MM.1S (cell line): ENCODE measurements around the gene RPS15A.

Source experiments
- EZH2phosphoT487 ChIP-seq: fragments of 300-600 bp; sonication (generic); IDR thresholded peaks from 2 replicates; pipeline ENCODE4 v1.6.1; 2018; ENCODE audit warnings: antibody characterized with exemption, low read length
- TF ChIP-seq, protein P1 (sequence below): fragments of 300-600 bp; sonication (generic); IDR thresholded peaks from 2 replicates; pipeline ENCODE4 v1.5.1; 2016; ENCODE audit warnings: antibody characterized with exemption, low read length, mixed read lengths

DNA sequence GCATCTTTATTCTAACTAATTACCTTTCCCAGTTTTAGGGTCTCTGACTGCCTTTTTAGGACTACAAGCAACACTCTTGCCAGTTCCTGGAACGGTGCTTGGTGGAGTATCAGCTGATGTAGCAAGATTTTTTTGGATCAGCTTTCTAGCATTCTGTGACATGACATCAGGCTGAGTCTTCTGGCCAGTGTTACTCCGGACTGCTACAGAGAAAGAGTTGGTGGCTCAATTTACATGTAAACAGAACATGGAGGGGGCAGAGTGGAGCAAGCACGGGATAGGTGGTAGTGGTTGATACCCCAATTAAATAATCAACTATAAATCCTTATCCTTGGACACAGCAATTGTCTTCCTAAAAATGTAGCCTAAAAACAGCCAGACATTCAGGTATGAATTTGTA is 21.8 kb upstream of the RPS15A start:
- TF ChIP-seq, protein P1, sequence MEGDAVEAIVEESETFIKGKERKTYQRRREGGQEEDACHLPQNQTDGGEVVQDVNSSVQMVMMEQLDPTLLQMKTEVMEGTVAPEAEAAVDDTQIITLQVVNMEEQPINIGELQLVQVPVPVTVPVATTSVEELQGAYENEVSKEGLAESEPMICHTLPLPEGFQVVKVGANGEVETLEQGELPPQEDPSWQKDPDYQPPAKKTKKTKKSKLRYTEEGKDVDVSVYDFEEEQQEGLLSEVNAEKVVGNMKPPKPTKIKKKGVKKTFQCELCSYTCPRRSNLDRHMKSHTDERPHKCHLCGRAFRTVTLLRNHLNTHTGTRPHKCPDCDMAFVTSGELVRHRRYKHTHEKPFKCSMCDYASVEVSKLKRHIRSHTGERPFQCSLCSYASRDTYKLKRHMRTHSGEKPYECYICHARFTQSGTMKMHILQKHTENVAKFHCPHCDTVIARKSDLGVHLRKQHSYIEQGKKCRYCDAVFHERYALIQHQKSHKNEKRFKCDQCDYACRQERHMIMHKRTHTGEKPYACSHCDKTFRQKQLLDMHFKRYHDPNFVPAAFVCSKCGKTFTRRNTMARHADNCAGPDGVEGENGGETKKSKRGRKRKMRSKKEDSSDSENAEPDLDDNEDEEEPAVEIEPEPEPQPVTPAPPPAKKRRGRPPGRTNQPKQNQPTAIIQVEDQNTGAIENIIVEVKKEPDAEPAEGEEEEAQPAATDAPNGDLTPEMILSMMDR = no peak
- TF ChIP-seq EZH2phosphoT487 = no peak
